GM12891 (cell line): ENCODE data around the gene ANO2.

Source experiments
- DNase-seq: peaks from one replicate; pipeline ENCODE4 v3.0.0; 2011; ENCODE audit warnings: low spot score; ENCODE audit not compliant: insufficient read length
- FAIRE-seq: peaks from 2 replicates; lab custom pipeline; 2011; peaks lifted over from hg19 to GRCh38; lab: Jason Lieb, UNC
- PAX5 ChIP-seq: IDR thresholded peaks from 2 replicates; pipeline ENCODE4 v1.6.1; 2011; ENCODE audit warnings: low read length, moderate library complexity, mild to moderate bottlenecking; ENCODE audit not compliant: insufficient read depth, severe bottlenecking
- POLR2A ChIP-seq: IDR thresholded peaks from 2 replicates; pipeline ENCODE4 v1.6.1; 2011; ENCODE audit warnings: low read depth, low read length, control low read depth
- POLR2AphosphoS5 ChIP-seq: IDR thresholded peaks from 2 replicates; pipeline ENCODE4 v1.6.1; 2011; ENCODE audit warnings: low read depth, low read length, control low read depth
- POU2F2 ChIP-seq: IDR thresholded peaks from 2 replicates; pipeline ENCODE4 v1.6.1; 2011; ENCODE audit warnings: low read depth, mild to moderate bottlenecking, control low read depth, low read length, moderate library complexity
- SPI1 ChIP-seq: IDR thresholded peaks from 2 replicates; pipeline ENCODE4 v1.6.1; 2011; ENCODE audit warnings: low read depth, low read length, control low read depth
- TAF1 ChIP-seq: IDR thresholded peaks from 2 replicates; pipeline ENCODE4 v1.6.1; 2011; ENCODE audit warnings: low read depth, low read length, control low read depth

The ANO2 gene

GRCh38 chr12:5573390-5573789 lies 371.7 kb downstream of the ANO2 start:
- TF ChIP-seq PAX5 (no peak), POLR2AphosphoS5 (no peak), POU2F2 (no peak), TAF1 (no peak), SPI1 (no peak), POLR2A (no peak)
- FAIRE-seq (no peak), DNase-seq (no peak)

- no peak for FAIRE-seq
- no peak for TF ChIP-seq TAF1
- no peak for TF ChIP-seq POU2F2
- no peak for TF ChIP-seq PAX5
- no peak for TF ChIP-seq POLR2AphosphoS5
- TF ChIP-seq SPI1, result no peak
- TF ChIP-seq POLR2A, result no peak
- DNase-seq, result no peak
These were observed 373.9 kb downstream of the ANO2 start for GRCh38 chr12:5571115-5571514.

- TF ChIP-seq PAX5, result no peak
- no peak for TF ChIP-seq POLR2AphosphoS5
- no peak for TF ChIP-seq TAF1
- TF ChIP-seq SPI1, result no peak
- TF ChIP-seq POU2F2, result no peak
- no peak for TF ChIP-seq POLR2A
- no peak for FAIRE-seq
- DNase-seq, result no peak
These were observed 374.6 kb downstream of the ANO2 start for GRCh38 chr12:5570416-5570815.

- FAIRE-seq (no peak), DNase-seq (no peak)
- TF ChIP-seq SPI1 (no peak), PAX5 (no peak), TAF1 (no peak), POU2F2 (no peak), POLR2AphosphoS5 (no peak), POLR2A (no peak)
These were observed 376.6 kb downstream of the ANO2 start for GRCh38 chr12:5568325-5568981.

- TF ChIP-seq POLR2A (no peak), TAF1 (no peak), PAX5 (no peak), POU2F2 (no peak), POLR2AphosphoS5 (no peak), SPI1 (no peak)
- no peak for FAIRE-seq
- no peak for DNase-seq
These were observed 377.9 kb downstream of the ANO2 start for GRCh38 chr12:5567016-5567725.

GRCh38 chr12:5565933-5566599 lies 379.0 kb downstream of the ANO2 start:
- DNase-seq, result no peak
- TF ChIP-seq SPI1 (no peak), TAF1 (no peak), POLR2AphosphoS5 (no peak)
- no peak for FAIRE-seq

GRCh38 chr12:5562581-5562980 lies 382.5 kb downstream of the ANO2 start:
- FAIRE-seq (no peak), DNase-seq (no peak)
- TF ChIP-seq POLR2A, result no peak
- TF ChIP-seq SPI1, result no peak
- TF ChIP-seq POU2F2, result no peak
- no peak for TF ChIP-seq TAF1
- TF ChIP-seq POLR2AphosphoS5, result no peak
- no peak for TF ChIP-seq PAX5

GRCh38 chr12:5561846-5562245 lies 383.2 kb downstream of the ANO2 start:
- no peak for FAIRE-seq
- no peak for TF ChIP-seq POLR2A
- no peak for TF ChIP-seq SPI1
- no peak for TF ChIP-seq TAF1
- no peak for TF ChIP-seq POLR2AphosphoS5
- TF ChIP-seq PAX5, result no peak
- no peak for TF ChIP-seq POU2F2
- no peak for DNase-seq

GRCh38 chr12:5561057-5561456 lies 384.0 kb downstream of the ANO2 start:
- no peak for FAIRE-seq
- no peak for TF ChIP-seq TAF1
- no peak for TF ChIP-seq POLR2AphosphoS5
- TF ChIP-seq PAX5, result no peak
- no peak for TF ChIP-seq POLR2A
- TF ChIP-seq POU2F2, result no peak
- no peak for TF ChIP-seq SPI1
- DNase-seq, result no peak
